Loucy (cell line): Measurements from ENCODE around the gene NR2F2.

ENCODE experiments used
- H2AFZ ChIP-seq: fragments of 200-600 bp; sonication (generic); 2 replicates; pipeline ENCODE4 v1.6.0; 2016; ENCODE audit warnings: antibody characterized with exemption, mild to moderate bottlenecking, low read length, moderate library complexity
- H3F3A ChIP-seq: fragments of 200-600 bp; 2 replicates; pipeline ENCODE4 v1.6.0; 2016; ENCODE audit warnings: antibody characterized with exemption, low read depth, mild to moderate bottlenecking
- H3K27me3 ChIP-seq: fragments of 200-600 bp; sonication (generic); 2 replicates; pipeline ENCODE4 v1.6.1; 2014; ENCODE audit warnings: low read length, mild to moderate bottlenecking; ENCODE audit not compliant: insufficient read depth, poor library complexity, severe bottlenecking
- H3K36me3 ChIP-seq: fragments of 200-600 bp; sonication (generic); 2 replicates; pipeline ENCODE4 v1.6.1; 2016; ENCODE audit warnings: low read length; ENCODE audit not compliant: insufficient read depth
- H3K4me1 ChIP-seq: fragments of 200-600 bp; sonication (generic); 2 replicates; pipeline ENCODE4 v1.5.1; 2014; ENCODE audit warnings: low read length, mild to moderate bottlenecking; ENCODE audit not compliant: insufficient read depth, poor library complexity, severe bottlenecking
- H3K4me2 ChIP-seq: fragments of 200-600 bp; sonication (generic); 2 replicates; pipeline ENCODE4 v1.6.0; 2014; ENCODE audit warnings: antibody characterized with exemption, low read length, low read depth, mild to moderate bottlenecking; ENCODE audit not compliant: poor library complexity, severe bottlenecking
- H3K4me3 ChIP-seq: fragments of 200-600 bp; sonication (generic); 2 replicates; pipeline ENCODE4 v1.5.1; 2014; ENCODE audit warnings: low read length, mild to moderate bottlenecking, mixed read lengths; ENCODE audit not compliant: poor library complexity, severe bottlenecking
- H3K79me2 ChIP-seq: fragments of 200-600 bp; sonication (generic); 2 replicates; pipeline ENCODE4 v1.6.1; 2014; ENCODE audit warnings: low read length; ENCODE audit not compliant: insufficient read depth
- H3K9ac ChIP-seq: fragments of 200-600 bp; sonication (generic); 2 replicates; pipeline ENCODE4 v1.6.0; 2014; ENCODE audit warnings: mild to moderate bottlenecking, low read depth, low read length, moderate library complexity; ENCODE audit not compliant: poor library complexity, severe bottlenecking
- H3K9me2 ChIP-seq: fragments of 200-600 bp; sonication (generic); replicated peaks from 2 replicates; pipeline ENCODE4 v1.6.1; 2016; ENCODE audit warnings: low read depth, low read length, mixed read lengths
- H3K9me3 ChIP-seq: fragments of 200-600 bp; sonication (generic); 2 replicates; pipeline ENCODE4 v1.6.1; 2014; ENCODE audit warnings: mild to moderate bottlenecking, antibody characterized with exemption, low read length, low read depth; ENCODE audit not compliant: insufficient read depth
- H4K20me1 ChIP-seq: fragments of 200-600 bp; sonication (generic); 2 replicates; pipeline ENCODE4 v1.6.0; 2014; ENCODE audit warnings: antibody characterized with exemption, low read length, mild to moderate bottlenecking; ENCODE audit not compliant: insufficient read depth, poor library complexity, severe bottlenecking
- CTCF ChIP-seq: fragments of 200-600 bp; sonication (generic); conservative IDR thresholded peaks from 2 replicates; pipeline ENCODE4 v1.5.1; 2014; ENCODE audit warnings: mild to moderate bottlenecking, antibody characterized with exemption, low read length
- EZH2phosphoT487 ChIP-seq: fragments of 200-600 bp; IDR thresholded peaks from 2 replicates; pipeline ENCODE4 v1.6.1; 2018; ENCODE audit warnings: antibody characterized with exemption, mild to moderate bottlenecking, moderate library complexity, borderline replicate concordance

Gene NR2F2

GRCh38 chr15:96330450-96331143, at the start of gene NR2F2:
NR2F2 (plus strand) TSS chr15:96330700; CDS start chr15:96332106, 1,406 bp downstream.
- Histone ChIP-seq H4K20me1 (no peaks in the 10 kb centered on the region), H2AFZ (no peak within 1 kb of the TSS), H3K4me2 (no peak within 1 kb of the TSS), H3K27me3 (no peaks in the 10 kb centered on the region), H3K4me3 (no peak within 1 kb of the TSS), H3K9me3 (no peaks in the 10 kb centered on the region), H3K79me2 (no peaks in the 10 kb centered on the region), H3F3A (0 out of 2 replicates have a peak, but pooled peaks cover 4% of the 10 kb centered on the region), H3K36me3 (no peaks in the 10 kb centered on the region), H3K9me2 (no peaks in the 10 kb centered on the region), H3K9ac (no peak within 1 kb of the TSS), H3K4me1 (peaks cover 4% of the 10 kb centered on the region)
- no peak for TF ChIP-seq EZH2phosphoT487
- no peak for TF ChIP-seq CTCF

GRCh38 chr15:96285305-96285704, 45.2 kb upstream of the NR2F2 start:
- no peaks in the 10 kb centered on the region for H3K4me1 ChIP-seq
- no peaks in the 10 kb centered on the region for H3F3A ChIP-seq
- H3K36me3 ChIP-seq: no peaks in the 10 kb centered on the region
- H2AFZ ChIP-seq: no peak overlapping the region
- H4K20me1 ChIP-seq: no peaks in the 10 kb centered on the region
- no peak overlapping the region for H3K4me3 ChIP-seq
- no peaks in the 10 kb centered on the region for H3K9me2 ChIP-seq
- no peak overlapping the region for H3K4me2 ChIP-seq
- TF ChIP-seq CTCF (no peak), EZH2phosphoT487 (no peak)
- no peaks in the 10 kb centered on the region for H3K79me2 ChIP-seq
- H3K27me3 ChIP-seq: no peaks in the 10 kb centered on the region
- no peak overlapping the region for H3K9ac ChIP-seq
- no peaks in the 10 kb centered on the region for H3K9me3 ChIP-seq

- H2AFZ ChIP-seq: no peak overlapping the region
- no peaks in the 10 kb centered on the region for H3F3A ChIP-seq
- no peaks in the 10 kb centered on the region for H3K36me3 ChIP-seq
- H4K20me1 ChIP-seq: no peaks in the 10 kb centered on the region
- no peaks in the 10 kb centered on the region for H3K9me3 ChIP-seq
- no peaks in the 10 kb centered on the region for H3K27me3 ChIP-seq
- no peaks in the 10 kb centered on the region for H3K79me2 ChIP-seq
- no peaks in the 10 kb centered on the region for H3K9me2 ChIP-seq
- no peak overlapping the region for H3K9ac ChIP-seq
- H3K4me1 ChIP-seq: no peaks in the 10 kb centered on the region
- TF ChIP-seq CTCF (no peak), EZH2phosphoT487 (no peak)
- no peak overlapping the region for H3K4me3 ChIP-seq
- H3K4me2 ChIP-seq: no peak overlapping the region
Observed at GRCh38 chr15:96285729-96286254, 44.7 kb upstream of the NR2F2 start.
